Measurements from ENCODE around the gene GAMT.

GAMT gene

DNA sequence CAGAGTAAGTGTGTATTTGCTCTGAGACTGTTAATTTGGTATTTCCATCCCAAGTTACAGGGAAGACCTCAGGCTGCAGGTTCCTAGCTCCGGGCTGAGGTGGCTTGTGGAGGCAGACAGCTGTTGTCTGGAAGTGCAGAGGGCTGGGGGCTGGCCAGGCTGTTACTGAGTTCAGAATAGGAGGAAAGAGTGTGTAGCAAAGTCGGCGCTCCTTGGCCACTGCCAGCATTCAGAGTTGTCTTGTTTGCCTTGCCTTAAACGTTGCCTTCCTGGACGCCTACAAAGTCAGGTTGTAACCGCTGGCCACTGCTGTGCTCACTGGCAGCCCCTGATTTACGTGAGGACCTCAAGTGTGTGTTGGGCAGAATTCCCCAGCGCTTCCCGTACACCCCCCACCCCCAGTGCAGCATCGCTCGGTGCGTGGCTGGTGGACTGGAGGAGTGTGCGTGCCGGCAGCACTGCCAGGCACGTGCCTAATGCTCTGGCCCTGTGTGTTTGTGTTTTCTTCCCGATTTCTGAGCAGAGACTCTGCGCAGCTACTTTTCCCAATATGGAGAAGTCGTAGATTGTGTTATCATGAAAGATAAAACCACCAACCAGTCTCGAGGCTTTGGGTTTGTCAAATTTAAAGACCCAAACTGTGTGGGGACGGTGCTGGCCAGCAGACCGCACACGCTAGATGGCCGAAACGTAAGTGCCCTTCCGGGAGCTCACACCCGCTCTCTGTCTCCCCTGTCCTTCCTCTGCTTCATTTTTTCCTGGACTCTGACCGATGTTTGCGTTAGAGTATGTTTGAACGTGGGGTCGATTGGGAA, 16.5 kb upstream of the GAMT start:
- peaks cover 39% of the 10 kb centered on the region for H3K36me3 ChIP-seq (ENCODE audit: control insufficient read depth, insufficient read depth, low read length)
- H3K27me3 ChIP-seq (replicated peaks; ENCODE audit: control insufficient read depth, insufficient read depth, low read length) = no peaks in the 10 kb centered on the region
- no peak for TF ChIP-seq CTCF (IDR thresholded peaks at IDR 0.05; ENCODE audit: insufficient read depth, low read length, poor library complexity, severe bottlenecking)
- H3K4me3 ChIP-seq (replicated peaks; ENCODE audit: low read depth, low read length) = no peak overlapping the region
- no peak for DNase-seq (ENCODE audit: extremely low read depth, insufficient read length)

DNA sequence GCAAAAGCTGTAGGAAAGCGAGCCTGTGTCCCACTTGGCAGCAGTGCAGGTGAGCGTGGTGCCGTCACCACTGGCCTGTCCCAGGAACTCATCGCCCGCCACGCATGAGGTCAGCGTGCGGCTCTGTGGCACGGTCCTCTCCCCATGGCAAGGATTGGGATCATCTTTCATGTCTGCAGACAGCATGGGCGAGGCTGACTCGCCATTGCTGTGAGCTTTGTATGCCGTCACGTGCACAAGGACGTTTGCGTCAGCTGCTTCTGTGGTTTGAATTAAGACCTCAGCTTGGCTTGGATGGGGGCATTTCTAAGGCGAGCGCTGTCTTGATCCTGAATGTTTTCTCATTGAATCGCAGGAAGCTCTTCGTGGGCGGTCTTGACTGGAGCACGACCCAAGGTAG, 15.8 kb upstream of the GAMT start:
- Histone ChIP-seq H3K27me3 (replicated peaks; ENCODE audit: control insufficient read depth, insufficient read depth, low read length) (no peaks in the 10 kb centered on the region), H3K36me3 (ENCODE audit: control insufficient read depth, insufficient read depth, low read length) (peaks cover 33% of the 10 kb centered on the region), H3K4me3 (replicated peaks; ENCODE audit: low read depth, low read length) (no peak overlapping the region)
- TF ChIP-seq CTCF (IDR thresholded peaks at IDR 0.05; ENCODE audit: insufficient read depth, low read length, poor library complexity, severe bottlenecking) = no peak
- DNase-seq (ENCODE audit: extremely low read depth, insufficient read length) = no peak

DNA sequence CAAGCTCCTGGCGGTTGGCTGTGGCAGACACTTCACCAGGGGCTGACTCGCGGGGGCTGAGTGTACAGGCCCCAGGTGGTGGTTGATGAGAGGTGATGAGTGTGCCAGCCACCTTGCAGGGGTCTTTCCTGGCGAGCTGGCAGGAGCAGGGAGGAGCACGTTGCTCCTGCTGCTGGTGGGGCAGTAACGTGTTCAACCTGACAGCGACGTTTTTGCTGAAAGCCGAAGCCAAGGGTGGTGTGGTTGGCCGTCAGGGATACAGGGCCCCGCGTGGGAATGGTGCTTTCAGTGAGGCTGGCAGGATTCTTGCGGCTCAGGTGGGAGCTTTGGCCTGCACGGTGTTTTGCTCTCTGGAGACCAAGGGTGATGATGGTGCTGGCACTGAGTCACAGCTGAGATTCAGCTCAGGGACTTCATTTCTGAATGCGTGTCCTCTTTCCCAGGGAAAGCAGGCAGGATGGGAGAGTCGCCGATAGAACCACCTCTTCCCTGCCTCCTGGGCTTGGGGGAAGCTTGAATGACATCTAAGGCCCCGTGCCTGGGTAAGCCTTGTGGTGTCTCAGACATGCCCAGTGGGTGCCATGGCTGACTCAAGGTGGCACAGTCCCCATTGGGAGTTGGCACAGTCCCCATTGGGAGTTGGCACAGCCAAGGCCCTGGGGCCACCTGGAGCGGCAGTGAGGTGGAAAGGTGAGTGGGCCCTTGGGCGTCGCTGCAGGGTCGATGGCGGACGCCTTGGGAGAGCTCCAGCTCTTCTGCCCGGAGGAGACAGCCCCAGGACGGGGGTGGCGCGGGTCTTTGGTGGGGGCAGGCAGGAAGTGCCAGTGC, 14.9 kb upstream of the GAMT start:
- Histone ChIP-seq H3K4me3 (replicated peaks; ENCODE audit: low read depth, low read length) (no peak overlapping the region), H3K36me3 (ENCODE audit: control insufficient read depth, insufficient read depth, low read length) (peaks cover 28% of the 10 kb centered on the region), H3K27me3 (replicated peaks; ENCODE audit: control insufficient read depth, insufficient read depth, low read length) (no peaks in the 10 kb centered on the region)
- no peak for DNase-seq (ENCODE audit: extremely low read depth, insufficient read length)
- no peak for TF ChIP-seq CTCF (IDR thresholded peaks at IDR 0.05; ENCODE audit: insufficient read depth, low read length, poor library complexity, severe bottlenecking)

GRCh38 chr19:1412995-1413800, 11.9 kb upstream of the GAMT start:
- no peak for DNase-seq (ENCODE audit: extremely low read depth, insufficient read length)
- no peaks in the 10 kb centered on the region for H3K27me3 ChIP-seq (replicated peaks; ENCODE audit: control insufficient read depth, insufficient read depth, low read length)
- no peak for TF ChIP-seq CTCF (IDR thresholded peaks at IDR 0.05; ENCODE audit: insufficient read depth, low read length, poor library complexity, severe bottlenecking)
- H3K4me3 ChIP-seq (replicated peaks; ENCODE audit: low read depth, low read length) = no peak overlapping the region
- peaks cover 17% of the 10 kb centered on the region for H3K36me3 ChIP-seq (ENCODE audit: control insufficient read depth, insufficient read depth, low read length)

- no peak for TF ChIP-seq CTCF (IDR thresholded peaks at IDR 0.05; ENCODE audit: insufficient read depth, low read length, poor library complexity, severe bottlenecking)
- Histone ChIP-seq H3K27me3 (replicated peaks; ENCODE audit: control insufficient read depth, insufficient read depth, low read length) (no peaks in the 10 kb centered on the region), H3K36me3 (ENCODE audit: control insufficient read depth, insufficient read depth, low read length) (peaks cover 16% of the 10 kb centered on the region), H3K4me3 (replicated peaks; ENCODE audit: low read depth, low read length) (no peak overlapping the region)
- DNase-seq (ENCODE audit: extremely low read depth, insufficient read length) = no peak
These were observed 11.1 kb upstream of the GAMT start for GRCh38 chr19:1412323-1412923.

All from GM06990 (cell line).